Measurements from ENCODE around the gene CYTH4. TPM values are rescaled to one million over a fixed set of nuclear protein-coding genes. Genes with fewer than 3 reads are reported as not detected.

CYTH4 gene
- polyA plus RNA-seq, 1 donor (not counting 4 experiments of a cell fraction or from before 2014, with no cell fraction given) = 0.05 TPM

DNA sequence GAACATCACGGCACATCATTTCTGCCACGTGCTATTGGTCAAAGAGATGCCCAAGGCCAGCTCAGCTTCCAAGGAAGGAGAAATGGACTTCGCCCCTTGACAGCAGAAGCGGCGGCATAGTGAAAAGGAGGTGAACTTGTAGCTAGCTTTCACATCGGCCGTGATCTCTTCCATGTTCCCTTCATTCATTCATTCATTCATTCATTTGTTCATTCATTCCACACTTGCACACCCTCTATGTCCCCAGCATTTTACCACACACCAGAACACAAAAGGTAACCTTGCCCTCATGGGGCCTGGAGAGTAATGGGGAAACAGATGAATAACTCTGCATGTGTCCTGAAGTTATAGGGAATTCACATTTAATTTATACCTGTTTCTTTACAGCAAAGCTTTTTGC, 1.1 kb upstream of the CYTH4 start:
- DNase-seq (ENCODE audit: low read depth, low spot score) (no peak), FAIRE-seq (no peak)
- dilution Hi-C loops (cut with MboI; ENCODE audit: extremely low pct_ligation_motif_present, low sequenced_read_pairs) = no loop called here
- Histone ChIP-seq H3K9me3 (ENCODE audit: control insufficient read depth, low read depth, low read length) (no peaks in the 10 kb centered on the region), H3K9ac (ENCODE audit: control insufficient read depth, extremely low read depth, insufficient read depth, low read length) (no peak overlapping the region), H3K27ac (ENCODE audit: control insufficient read depth, insufficient read depth, low read length) (no peak overlapping the region), H3K79me2 (ENCODE audit: control insufficient read depth, insufficient read depth, low read length) (no peaks in the 10 kb centered on the region), H3K27me3 (ENCODE audit: control insufficient read depth, extremely low read depth, insufficient read depth, low read length) (peaks cover under 1% of the 10 kb centered on the region), H3K4me1 (ENCODE audit: control insufficient read depth, extremely low read depth, insufficient read depth, low read length) (peaks cover 13% of the 10 kb centered on the region), H3K9me1 (ENCODE audit: control insufficient read depth, extremely low read depth, insufficient read depth, low read length) (no peaks in the 10 kb centered on the region), H4K20me1 (ENCODE audit: control insufficient read depth, extremely low read depth, insufficient read depth, low read length) (no peaks in the 10 kb centered on the region), H3K4me2 (ENCODE audit: control insufficient read depth, extremely low read depth, insufficient read depth, low read depth, low read length) (no peak overlapping the region), H3K36me3 (ENCODE audit: control insufficient read depth in 2 of 2, extremely low read depth in 1 of 2, insufficient read depth in 2 of 2, low read length in 2 of 2) (no peaks in the 10 kb centered on the region), H3K4me3 (ENCODE audit: control insufficient read depth in 2 of 3, extremely low read depth in 1 of 3, insufficient read depth in 2 of 3, low read depth in 1 of 3, low read length in 3 of 3) (no peak overlapping the region), H2AFZ (ENCODE audit: control insufficient read depth, low read length) (no peak overlapping the region)
- TF ChIP-seq, protein P1, sequence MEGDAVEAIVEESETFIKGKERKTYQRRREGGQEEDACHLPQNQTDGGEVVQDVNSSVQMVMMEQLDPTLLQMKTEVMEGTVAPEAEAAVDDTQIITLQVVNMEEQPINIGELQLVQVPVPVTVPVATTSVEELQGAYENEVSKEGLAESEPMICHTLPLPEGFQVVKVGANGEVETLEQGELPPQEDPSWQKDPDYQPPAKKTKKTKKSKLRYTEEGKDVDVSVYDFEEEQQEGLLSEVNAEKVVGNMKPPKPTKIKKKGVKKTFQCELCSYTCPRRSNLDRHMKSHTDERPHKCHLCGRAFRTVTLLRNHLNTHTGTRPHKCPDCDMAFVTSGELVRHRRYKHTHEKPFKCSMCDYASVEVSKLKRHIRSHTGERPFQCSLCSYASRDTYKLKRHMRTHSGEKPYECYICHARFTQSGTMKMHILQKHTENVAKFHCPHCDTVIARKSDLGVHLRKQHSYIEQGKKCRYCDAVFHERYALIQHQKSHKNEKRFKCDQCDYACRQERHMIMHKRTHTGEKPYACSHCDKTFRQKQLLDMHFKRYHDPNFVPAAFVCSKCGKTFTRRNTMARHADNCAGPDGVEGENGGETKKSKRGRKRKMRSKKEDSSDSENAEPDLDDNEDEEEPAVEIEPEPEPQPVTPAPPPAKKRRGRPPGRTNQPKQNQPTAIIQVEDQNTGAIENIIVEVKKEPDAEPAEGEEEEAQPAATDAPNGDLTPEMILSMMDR (optimal IDR thresholded peaks at IDR 0.05 in 1 of 3, IDR thresholded peaks at IDR 0.05 in 1 of 3, conservative IDR thresholded peaks at IDR 0.05 in 1 of 3; ENCODE audit: extremely low read depth in 1 of 3, insufficient read depth in 2 of 3, low read length in 3 of 3) = no peak
- no peak for TF ChIP-seq EZH2 (IDR thresholded peaks at IDR 0.05; ENCODE audit: low read length)

DNA sequence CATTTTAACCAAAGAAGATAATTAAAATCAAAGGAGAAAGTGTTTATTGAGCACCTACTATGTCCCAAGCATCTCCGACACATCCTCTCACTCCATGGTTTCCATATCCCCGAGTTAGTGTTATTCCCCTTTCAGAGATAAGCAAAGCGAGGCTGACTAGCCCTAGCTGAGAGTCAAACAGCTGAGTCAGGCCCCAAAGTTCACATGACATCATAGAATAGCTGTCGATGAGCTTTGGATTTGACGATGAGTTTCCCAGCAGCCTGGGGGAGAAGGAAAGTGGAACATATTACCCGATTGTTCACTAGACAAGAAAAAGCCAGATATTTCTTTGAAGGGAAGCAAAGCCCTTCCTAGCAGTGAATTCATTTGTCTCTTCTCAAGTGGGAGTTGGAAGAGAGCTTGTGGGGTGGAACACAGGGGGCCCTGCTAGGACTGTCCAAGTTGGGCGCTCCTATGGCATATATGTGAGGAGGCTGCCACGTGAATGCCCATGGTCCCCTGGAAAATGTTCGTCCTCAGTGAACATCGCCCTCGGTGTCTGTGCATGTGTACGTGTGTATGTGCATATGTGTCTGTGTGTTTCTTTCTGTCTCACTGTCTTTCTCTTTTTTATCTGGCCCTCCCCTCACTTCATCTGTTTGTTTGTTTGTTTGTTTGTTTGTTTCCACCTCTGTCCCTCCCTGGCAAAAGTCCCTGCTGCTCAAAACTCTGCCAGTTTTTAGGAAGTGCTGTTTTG, 493 bp upstream of the CYTH4 start:
- Histone ChIP-seq H3K9ac (ENCODE audit: control insufficient read depth, extremely low read depth, insufficient read depth, low read length) (no peak overlapping the region), H3K27ac (ENCODE audit: control insufficient read depth, insufficient read depth, low read length) (no peak overlapping the region), H3K36me3 (ENCODE audit: control insufficient read depth in 2 of 2, extremely low read depth in 1 of 2, insufficient read depth in 2 of 2, low read length in 2 of 2) (no peaks in the 10 kb centered on the region), H3K4me3 (ENCODE audit: control insufficient read depth in 2 of 3, extremely low read depth in 1 of 3, insufficient read depth in 2 of 3, low read depth in 1 of 3, low read length in 3 of 3) (no peak overlapping the region), H2AFZ (ENCODE audit: control insufficient read depth, low read length) (peak overlapping the region; percentile 14), H3K79me2 (ENCODE audit: control insufficient read depth, insufficient read depth, low read length) (no peaks in the 10 kb centered on the region), H3K27me3 (ENCODE audit: control insufficient read depth, extremely low read depth, insufficient read depth, low read length) (peaks cover 7% of the 10 kb centered on the region), H3K4me1 (ENCODE audit: control insufficient read depth, extremely low read depth, insufficient read depth, low read length) (peaks cover 13% of the 10 kb centered on the region), H3K4me2 (ENCODE audit: control insufficient read depth, extremely low read depth, insufficient read depth, low read depth, low read length) (peak overlapping the region; percentile 55), H3K9me3 (ENCODE audit: control insufficient read depth, low read depth, low read length) (no peaks in the 10 kb centered on the region), H4K20me1 (ENCODE audit: control insufficient read depth, extremely low read depth, insufficient read depth, low read length) (no peaks in the 10 kb centered on the region), H3K9me1 (ENCODE audit: control insufficient read depth, extremely low read depth, insufficient read depth, low read length) (no peaks in the 10 kb centered on the region)
- FAIRE-seq (no peak), DNase-seq (ENCODE audit: low read depth, low spot score) (no peak)
- TF ChIP-seq, protein P1 (optimal IDR thresholded peaks at IDR 0.05 in 1 of 3, IDR thresholded peaks at IDR 0.05 in 1 of 3, conservative IDR thresholded peaks at IDR 0.05 in 1 of 3; ENCODE audit: extremely low read depth in 1 of 3, insufficient read depth in 2 of 3, low read length in 3 of 3) = no peak
- no peak for TF ChIP-seq EZH2 (IDR thresholded peaks at IDR 0.05; ENCODE audit: low read length)
- dilution Hi-C loops (cut with MboI; ENCODE audit: extremely low pct_ligation_motif_present, low sequenced_read_pairs) = no loop called here
